Mesodermal cell (in vitro differentiated cells): ENCODE results near the gene PCNX4.

ENCODE experiments used
- H3K27ac ChIP-seq: 2 replicates; pipeline ENCODE4 v1.7.0; 2013; ENCODE audit warnings: mild to moderate bottlenecking, low read depth, low read length, moderate library complexity; ENCODE audit not compliant: severe bottlenecking
- H3K36me3 ChIP-seq: 2 replicates; pipeline ENCODE4 v1.7.1; 2013; ENCODE audit warnings: mild to moderate bottlenecking, low read length, moderate library complexity; ENCODE audit not compliant: control insufficient read depth, insufficient read depth
- H3K4me1 ChIP-seq: one replicate; pipeline ENCODE4 v1.7.1; 2013; ENCODE audit warnings: mild to moderate bottlenecking, low read length; ENCODE audit not compliant: insufficient read depth, control insufficient read depth, poor library complexity, severe bottlenecking
- H3K4me3 ChIP-seq: 2 replicates; pipeline ENCODE4 v1.7.0; 2013; ENCODE audit warnings: low read length, control low read depth, mild to moderate bottlenecking; ENCODE audit not compliant: insufficient read depth, poor library complexity, severe bottlenecking; ENCODE audit errors: extremely low read depth
- H3K9me3 ChIP-seq: 2 replicates; pipeline ENCODE4 v1.7.1; 2013; ENCODE audit warnings: mild to moderate bottlenecking, low read length, moderate library complexity; ENCODE audit not compliant: control insufficient read depth
- WGBS, 2 experiments: methylation state at CpG; one replicate each; pipeline ENCODE4 v1.1.5; 2013; ENCODE audit warnings: missing lambda C conversion rate in 2 of 2; ENCODE audit not compliant: insufficient coverage in 2 of 2; 5-methylcytosine and 5-hydroxymethylcytosine counted together

PCNX4 gene

GRCh38 chr14:60206837-60207533, 115.3 kb downstream of the PCNX4 start:
- Histone ChIP-seq H3K27ac (no peak overlapping the region), H3K4me3 (no peak overlapping the region), H3K9me3 (no peaks in the 10 kb centered on the region), H3K4me1 (no peaks in the 10 kb centered on the region), H3K36me3 (no peaks in the 10 kb centered on the region)
- 87 to 88% methylated on average over 6 of the region's 6 CpGs for WGBS, 2 experiments

- Histone ChIP-seq H3K27ac (no peak overlapping the region), H3K4me1 (no peaks in the 10 kb centered on the region), H3K4me3 (no peak overlapping the region), H3K9me3 (no peaks in the 10 kb centered on the region), H3K36me3 (no peaks in the 10 kb centered on the region)
- WGBS, 2 experiments = no CpG with 5 or more reads among the region's 1 CpG
Observed at GRCh38 chr14:60210703-60211102, 119.0 kb downstream of the PCNX4 start.

DNA sequence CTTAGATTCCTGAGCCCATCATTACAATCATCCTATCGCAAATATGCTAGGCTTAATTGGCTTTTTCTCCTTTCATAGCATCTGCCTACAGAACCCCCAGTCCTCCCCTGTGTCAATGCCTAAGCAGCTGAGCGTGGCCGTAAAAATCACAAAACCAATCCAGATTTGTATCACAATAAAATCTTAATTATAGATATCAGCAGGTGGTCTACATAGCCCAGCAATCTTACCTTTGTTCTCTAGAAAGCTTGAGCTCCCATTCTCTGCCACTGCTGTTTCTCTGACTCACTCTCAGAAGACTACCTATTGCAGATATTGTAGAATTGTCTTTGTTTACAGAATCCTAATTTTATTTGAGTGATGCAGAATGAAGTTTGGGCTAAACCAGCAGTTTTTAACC, 119.4 kb downstream of the PCNX4 start:
- Histone ChIP-seq H3K36me3 (no peaks in the 10 kb centered on the region), H3K4me3 (no peak overlapping the region), H3K9me3 (no peaks in the 10 kb centered on the region), H3K27ac (no peak overlapping the region), H3K4me1 (no peaks in the 10 kb centered on the region)
- 88 to 90% methylated on average over 1 of the region's 3 CpGs for WGBS, 2 experiments

DNA sequence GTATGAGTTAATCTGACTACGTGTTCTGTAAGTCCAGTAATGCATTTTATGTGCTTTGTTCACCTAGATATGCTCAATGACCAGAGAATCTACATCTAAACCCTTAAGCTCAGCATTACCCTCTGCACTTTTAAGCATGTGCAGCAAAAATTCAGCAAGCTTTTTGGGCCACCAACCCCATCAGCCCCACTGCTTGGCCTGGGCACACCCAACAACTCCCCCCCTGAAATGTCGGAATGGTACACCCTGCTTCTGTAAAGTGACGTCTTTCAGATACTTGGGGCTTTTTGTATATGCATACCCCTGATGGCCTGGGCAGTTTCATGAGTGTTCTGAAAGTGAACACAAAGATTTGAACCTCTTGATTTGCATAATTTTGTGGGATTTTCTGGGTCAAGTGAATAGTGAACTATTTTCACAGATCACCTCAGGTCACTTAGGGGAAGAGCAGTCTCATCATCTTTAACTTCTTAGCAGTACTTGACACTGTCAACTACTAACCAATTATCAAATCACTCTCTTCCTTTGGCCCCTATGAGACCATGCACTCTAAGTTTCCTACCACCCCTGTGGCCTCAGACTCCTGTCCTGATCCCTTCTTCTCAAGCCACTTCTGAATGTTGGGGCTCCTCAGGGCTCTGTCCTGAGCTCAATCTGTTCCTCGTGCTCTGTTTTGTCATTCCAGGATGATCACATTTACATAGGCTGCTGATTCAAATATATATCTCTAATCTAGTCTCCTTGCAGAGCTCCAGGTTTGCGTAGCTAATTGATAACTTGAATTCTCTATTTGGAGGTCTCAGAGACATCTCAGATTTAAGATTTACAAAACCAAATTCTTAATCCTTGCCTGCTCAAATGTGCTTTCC, 121.0 kb downstream of the PCNX4 start:
- H3K9me3 ChIP-seq = no peaks in the 10 kb centered on the region
- no peak overlapping the region for H3K4me3 ChIP-seq
- H3K4me1 ChIP-seq = no peaks in the 10 kb centered on the region
- WGBS, 2 experiments = 80 to 100% methylated on average over 1 to 2 of the region's 5 CpGs
- H3K27ac ChIP-seq = no peak overlapping the region
- H3K36me3 ChIP-seq = no peaks in the 10 kb centered on the region

DNA sequence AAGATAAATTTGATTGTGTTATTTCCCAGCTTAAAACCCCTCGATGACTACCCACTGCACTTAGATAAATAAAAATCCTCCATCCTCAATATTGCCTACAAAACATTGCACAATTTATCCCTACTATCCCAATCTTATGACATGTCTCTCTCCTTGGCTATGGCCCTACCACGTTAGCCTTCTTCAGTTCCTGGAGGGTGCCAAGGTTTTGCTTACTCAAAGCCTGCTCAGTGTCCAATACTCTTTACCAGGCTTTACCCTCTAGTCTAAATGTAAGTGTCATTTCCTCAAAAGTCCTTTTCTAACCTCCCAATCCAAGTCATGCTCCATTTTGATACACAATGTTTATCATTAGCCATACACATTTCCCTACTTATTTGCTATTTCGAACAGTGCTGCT, 122.3 kb downstream of the PCNX4 start:
- 87 to 100% methylated on average over 2 of the region's 3 CpGs for WGBS, 2 experiments
- H3K9me3 ChIP-seq = no peaks in the 10 kb centered on the region
- H3K4me3 ChIP-seq = no peak overlapping the region
- no peak overlapping the region for H3K27ac ChIP-seq
- no peaks in the 10 kb centered on the region for H3K4me1 ChIP-seq
- no peaks in the 10 kb centered on the region for H3K36me3 ChIP-seq

DNA sequence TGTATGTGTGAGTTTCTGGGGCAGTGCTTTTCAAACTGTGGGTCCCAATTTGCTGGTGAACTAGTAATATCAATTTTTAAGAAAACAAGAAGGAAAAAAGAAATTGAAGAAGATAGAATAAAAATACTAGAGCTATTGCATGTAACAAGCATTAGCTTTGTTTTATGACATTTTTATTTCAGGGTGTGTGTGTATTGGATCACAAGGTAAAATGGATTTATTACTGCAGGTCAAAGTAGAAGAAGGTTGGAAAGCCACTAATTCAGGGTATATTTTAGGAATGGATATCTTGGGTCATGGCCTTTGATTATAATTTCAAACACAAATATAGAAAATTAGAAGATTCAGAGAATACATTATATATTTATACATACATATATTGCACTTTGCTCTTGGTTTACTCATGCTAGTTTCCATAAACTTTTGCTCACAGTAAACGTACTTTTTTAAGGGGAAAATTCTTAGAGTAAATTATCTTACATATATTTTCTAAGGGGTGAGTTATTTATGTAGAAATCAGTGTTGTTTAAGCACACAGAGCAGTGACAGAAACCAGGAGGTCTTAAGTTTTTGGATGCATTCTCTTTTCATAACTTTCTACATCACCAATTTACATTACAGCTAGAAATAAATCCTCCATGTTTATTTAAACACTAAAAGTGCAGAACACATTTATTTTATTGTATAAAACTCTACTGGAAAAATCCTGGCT, 122.8 kb downstream of the PCNX4 start:
- Histone ChIP-seq H3K27ac (no peak overlapping the region), H3K4me1 (no peaks in the 10 kb centered on the region), H3K4me3 (no peak overlapping the region), H3K9me3 (no peaks in the 10 kb centered on the region), H3K36me3 (no peaks in the 10 kb centered on the region)
- WGBS, 2 experiments = no CpG with 5 or more reads among the region's 1 CpG

- WGBS, 2 experiments = 75 to 83% methylated on average over 1 to 2 of the region's 2 CpGs
- no peaks in the 10 kb centered on the region for H3K36me3 ChIP-seq
- H3K9me3 ChIP-seq = no peaks in the 10 kb centered on the region
- H3K4me3 ChIP-seq = no peak overlapping the region
- H3K27ac ChIP-seq = no peak overlapping the region
- H3K4me1 ChIP-seq = no peaks in the 10 kb centered on the region
Observed at GRCh38 chr14:60215127-60215444, 123.4 kb downstream of the PCNX4 start.

GRCh38 chr14:60215520-60216420, 124.0 kb downstream of the PCNX4 start:
- Histone ChIP-seq H3K4me1 (no peaks in the 10 kb centered on the region), H3K4me3 (no peak overlapping the region), H3K27ac (no peak overlapping the region), H3K36me3 (no peaks in the 10 kb centered on the region), H3K9me3 (no peaks in the 10 kb centered on the region)
- 86 to 93% methylated on average over 2 of the region's 4 CpGs for WGBS, 2 experiments

DNA sequence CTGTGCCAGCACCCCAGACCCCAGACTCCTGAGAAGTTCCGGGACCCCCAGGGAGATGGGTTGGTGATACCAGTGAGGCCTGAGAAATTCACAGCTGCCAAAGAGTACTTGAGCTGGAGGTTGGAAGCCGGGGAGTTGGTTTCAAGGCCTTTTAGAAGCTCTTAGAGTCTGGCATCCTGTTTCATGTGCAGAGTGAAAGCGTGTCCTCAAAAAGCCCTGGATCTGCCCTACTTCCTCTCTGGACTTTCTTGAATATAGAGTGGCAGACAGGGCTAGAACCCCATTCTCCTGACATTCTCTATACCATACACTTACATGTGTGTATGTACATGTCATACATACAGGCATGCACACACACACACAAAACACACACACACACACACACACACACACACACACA, 126.0 kb downstream of the PCNX4 start:
- WGBS, 2 experiments = 83 to 89% methylated on average over 2 of the region's 3 CpGs
- no peak overlapping the region for H3K27ac ChIP-seq
- no peaks in the 10 kb centered on the region for H3K4me1 ChIP-seq
- H3K4me3 ChIP-seq = no peak overlapping the region
- H3K9me3 ChIP-seq = no peaks in the 10 kb centered on the region
- H3K36me3 ChIP-seq = no peaks in the 10 kb centered on the region
